Prostate gland (tissue), 2 donors: ENCODE data around the gene NAALADL2. TPM values are rescaled to one million over a fixed set of nuclear protein-coding genes. Genes with fewer than 3 reads are reported as not detected.

Experiments used
- DNase-seq: peaks from one replicate; pipeline ENCODE4 v3.0.0-alpha.2; 2019; ENCODE audit warnings: low spot score
- H3K27ac ChIP-seq, 2 donors: fragments of 200-600 bp; sonication (generic); 2 replicates each; pipeline ENCODE4 v1.5.1; 2017 to 2019
- H3K27me3 ChIP-seq: fragments of 200-600 bp; sonication (generic); replicated peaks from 2 replicates; pipeline ENCODE4 v1.5.1; 2019; ENCODE audit not compliant: insufficient read depth
- H3K36me3 ChIP-seq, 2 donors: fragments of 200-600 bp; sonication (generic); 1 replicate in 1 of 2; 2 replicates in 1 of 2; pipeline versions ENCODE4 v1.5.1 to v1.8.1; 2017 to 2019
- H3K4me1 ChIP-seq: fragments of 200-600 bp; sonication (generic); replicated peaks from 2 replicates; pipeline ENCODE4 v1.5.1; 2019
- H3K4me3 ChIP-seq, 2 donors: fragments of 200-600 bp; sonication (generic); 2 replicates each; pipeline ENCODE4 v1.5.1; 2017 to 2019
- H3K9me3 ChIP-seq: fragments of 200-600 bp; sonication (generic); 2 replicates; pipeline ENCODE4 v1.5.1; 2017
- CTCF ChIP-seq, 4 experiments: fragments of 200-600 bp in 2 of 4; fragments of 450-650 bp in 2 of 4; sonication (generic) in 2 of 4; IDR thresholded peaks; 1 replicate in 3 of 4; 2 replicates in 1 of 4; pipeline ENCODE4 v1.5.1; 2016 to 2019; ENCODE audit warnings: antibody characterized with exemption in 4 of 4, mild to moderate bottlenecking in 2 of 4, moderate library complexity in 2 of 4
- POLR2A ChIP-seq: fragments of 450-650 bp; IDR thresholded peaks from one replicate; pipeline ENCODE4 v1.6.1; 2016; ENCODE audit warnings: antibody characterized with exemption, mild to moderate bottlenecking
- POLR2AphosphoS5 ChIP-seq: sonication (generic); formaldehyde crosslinking; IDR thresholded peaks from one replicate; pipeline ENCODE4 v1.6.1; 2017; ENCODE audit warnings: antibody characterized with exemption
- WGBS: methylation state at CpG from one replicate; pipeline ENCODE4 v1.1.5; 2018; 5-methylcytosine and 5-hydroxymethylcytosine counted together
- intact Hi-C: fragments of 100-400 bp; cut with DNase I; formaldehyde crosslinking; loops from one replicate; pipeline ENCODE4 v1.14.2; 2022
- total RNA-seq, 2 donors: library from RNA; depleted of rRNA; stranded (reverse); fragments of >200 nt; gene quantifications; one replicate each; pipeline ENCODE4 v1.1.0, GENCODE V29; 2016

Gene NAALADL2
- total RNA-seq, 2 donors from 2014 or later, result 12.2 to 20.2 TPM

GRCh38 chr3:175272392-175272791 lies 413.3 kb downstream of the NAALADL2 start:
- Histone ChIP-seq H3K36me3 (no peaks in the 10 kb centered on the region), H3K27ac (no peak overlapping the region), H3K9me3 (no peaks in the 10 kb centered on the region), H3K4me3 (no peak overlapping the region), H3K4me1 (no peaks in the 10 kb centered on the region), H3K27me3 (no peaks in the 10 kb centered on the region)
- TF ChIP-seq CTCF (IDR thresholded peaks at IDR 0.05), result no peak
- TF ChIP-seq POLR2A, result no peak
- no peak for TF ChIP-seq POLR2AphosphoS5
- DNase-seq, result no peak
- 95% methylated on average over 1 of the region's 1 CpG for WGBS
- intact Hi-C loops, result no loop called here

- intact Hi-C loops, result no loop called here
Observed at GRCh38 chr3:175273573-175273972, 414.4 kb downstream of the NAALADL2 start.

GRCh38 chr3:175274056-175274455 lies 414.9 kb downstream of the NAALADL2 start:
- WGBS, result 86% methylated on average over 6 of the region's 6 CpGs

More at GRCh38 chr3:175273573-175273972, 414.4 kb downstream of the NAALADL2 start:
- Histone ChIP-seq H3K36me3 (no peaks in the 10 kb centered on the region), H3K4me1 (no peaks in the 10 kb centered on the region), H3K27ac (no peak overlapping the region), H3K9me3 (no peaks in the 10 kb centered on the region), H3K27me3 (no peaks in the 10 kb centered on the region), H3K4me3 (no peak overlapping the region)
- DNase-seq, result no peak
- TF ChIP-seq POLR2A, result no peak
- TF ChIP-seq POLR2AphosphoS5, result no peak
- TF ChIP-seq CTCF (IDR thresholded peaks at IDR 0.05), result no peak
- WGBS, result 93% methylated on average over 4 of the region's 4 CpGs

GRCh38 chr3:175274474-175275218 lies 415.5 kb downstream of the NAALADL2 start:
- H3K36me3 ChIP-seq, result no peaks in the 10 kb centered on the region
- H3K27me3 ChIP-seq, result no peaks in the 10 kb centered on the region
- DNase-seq, result no peak
- no peak overlapping the region for H3K27ac ChIP-seq
- intact Hi-C loops, result no loop called here
- no peaks in the 10 kb centered on the region for H3K9me3 ChIP-seq
- TF ChIP-seq POLR2A (no peak), POLR2AphosphoS5 (no peak), CTCF (IDR thresholded peaks at IDR 0.05) (no peak)
- 86% methylated on average over 1 of the region's 1 CpG for WGBS
- H3K4me1 ChIP-seq, result no peaks in the 10 kb centered on the region
- H3K4me3 ChIP-seq, result no peak overlapping the region

More at GRCh38 chr3:175274056-175274455, 414.9 kb downstream of the NAALADL2 start:
- intact Hi-C loops, result no loop called here
- Histone ChIP-seq H3K27ac (no peak overlapping the region), H3K27me3 (no peaks in the 10 kb centered on the region), H3K4me3 (no peak overlapping the region), H3K36me3 (no peaks in the 10 kb centered on the region), H3K9me3 (no peaks in the 10 kb centered on the region), H3K4me1 (no peaks in the 10 kb centered on the region)
- TF ChIP-seq CTCF (IDR thresholded peaks at IDR 0.05) (no peak), POLR2A (no peak), POLR2AphosphoS5 (no peak)
- DNase-seq, result no peak

- intact Hi-C loops, result no loop called here
- TF ChIP-seq CTCF (IDR thresholded peaks at IDR 0.05), result no peak
- TF ChIP-seq POLR2AphosphoS5, result no peak
- TF ChIP-seq POLR2A, result no peak
- Histone ChIP-seq H3K27me3 (no peaks in the 10 kb centered on the region), H3K36me3 (no peaks in the 10 kb centered on the region), H3K4me1 (no peaks in the 10 kb centered on the region), H3K4me3 (no peak overlapping the region), H3K27ac (no peak overlapping the region), H3K9me3 (no peaks in the 10 kb centered on the region)
- DNase-seq, result no peak
- 67% methylated on average over 3 of the region's 3 CpGs for WGBS
Observed at GRCh38 chr3:175278680-175279079, 419.5 kb downstream of the NAALADL2 start.
